Thoracic aorta (tissue), 2 donors: ENCODE results near the gene GAB2. TPM values are rescaled to one million over a fixed set of nuclear protein-coding genes. Genes with fewer than 3 reads are reported as not detected.

Experiments used
- ATAC-seq: fragments of 150-250 bp; one replicate; pipeline ENCODE4 v1.8.0; 2017; ENCODE audit warnings: low read depth; ENCODE audit not compliant: insufficient number of reproducible peaks, low FRiP score
- DNase-seq: peaks from one replicate; pipeline ENCODE4 v3.0.0-alpha.2; 2020; ENCODE audit warnings: low spot score
- H3K27ac ChIP-seq, 2 donors: fragments of 200-600 bp; sonication (generic); 1 replicate in 1 of 2; 2 replicates in 1 of 2; pipeline ENCODE4 v1.5.1; 2016; ENCODE audit warnings: mild to moderate bottlenecking in 2 of 2, moderate library complexity in 2 of 2
- H3K27me3 ChIP-seq: fragments of 200-600 bp; sonication (generic); replicated peaks from 2 replicates; pipeline ENCODE4 v1.6.0; 2016; ENCODE audit warnings: mild to moderate bottlenecking; ENCODE audit not compliant: insufficient read depth
- H3K36me3 ChIP-seq: fragments of 200-600 bp; sonication (generic); one replicate; pipeline ENCODE4 v1.5.1; 2016
- H3K4me1 ChIP-seq, 2 donors: fragments of 200-600 bp; sonication (generic); 1 replicate in 1 of 2; 2 replicates in 1 of 2; pipeline versions ENCODE4 v1.5.1 to v1.6.0; 2016; ENCODE audit warnings: low read depth in 2 of 2, mild to moderate bottlenecking in 1 of 2; ENCODE audit not compliant: control insufficient read depth in 1 of 2
- H3K4me3 ChIP-seq: fragments of 200-600 bp; sonication (generic); 2 replicates; pipeline ENCODE4 v1.5.1; 2016; ENCODE audit warnings: mild to moderate bottlenecking
- H3K9me3 ChIP-seq: fragments of 200-600 bp; sonication (generic); 2 replicates; pipeline ENCODE4 v1.5.1; 2016
- CTCF ChIP-seq: fragments of 200-600 bp; sonication (generic); IDR thresholded peaks from one replicate; pipeline ENCODE4 v1.5.1; 2019; ENCODE audit warnings: antibody characterized with exemption
- total RNA-seq, 2 donors: library from RNA; depleted of rRNA; stranded (reverse); fragments of >200 nt; gene quantifications; one replicate each; pipeline versions ENCODE4 v1.1.0 to v1.2.3, GENCODE V29; 2016

GAB2 gene
- total RNA-seq, 2 donors from 2014 or later, result 65.4 to 91.5 TPM

- DNase-seq (no peak), ATAC-seq (no peak)
- H3K27me3 ChIP-seq, result no peaks in the 10 kb centered on the region
- no peak overlapping the region for H3K27ac ChIP-seq
- H3K4me1 ChIP-seq, result peaks cover 38 to 51% of the 10 kb centered on the region in 2 donors
- no peak overlapping the region for H3K4me3 ChIP-seq
- no peaks in the 10 kb centered on the region for H3K36me3 ChIP-seq
- no peak for TF ChIP-seq CTCF
- no peaks in the 10 kb centered on the region for H3K9me3 ChIP-seq
These were observed 63.0 kb downstream of the GAB2 start for GRCh38 chr11:78354408-78355308.

- Histone ChIP-seq H3K4me1 (peaks cover 50 to 60% of the 10 kb centered on the region in 2 donors), H3K4me3 (no peak overlapping the region), H3K9me3 (no peaks in the 10 kb centered on the region), H3K27ac (peak overlapping the region in 1 of 2 donors; percentile 66), H3K27me3 (no peaks in the 10 kb centered on the region), H3K36me3 (no peaks in the 10 kb centered on the region)
- TF ChIP-seq CTCF, result no peak
- DNase-seq, result no peak
- no peak for ATAC-seq
These were observed 65.4 kb downstream of the GAB2 start for GRCh38 chr11:78351979-78352841.

GRCh38 chr11:78351193-78351592 is 66.4 kb downstream of the GAB2 start:
- H3K4me3 ChIP-seq, result peak overlapping the region; percentile 65
- peaks cover 53 to 68% of the 10 kb centered on the region in 2 donors for H3K4me1 ChIP-seq
- no peaks in the 10 kb centered on the region for H3K36me3 ChIP-seq
- no peak for TF ChIP-seq CTCF
- ATAC-seq (no peak), DNase-seq (no peak)
- no peaks in the 10 kb centered on the region for H3K9me3 ChIP-seq
- H3K27ac ChIP-seq, result peak overlapping the region; percentile 45 to 66
- H3K27me3 ChIP-seq, result no peaks in the 10 kb centered on the region

GRCh38 chr11:78350646-78351165 is 66.9 kb downstream of the GAB2 start:
- ATAC-seq (no peak), DNase-seq (no peak)
- no peak for TF ChIP-seq CTCF
- no peaks in the 10 kb centered on the region for H3K36me3 ChIP-seq
- H3K9me3 ChIP-seq, result no peaks in the 10 kb centered on the region
- peak overlapping the region; percentile 45 to 66 for H3K27ac ChIP-seq
- H3K4me3 ChIP-seq, result peak overlapping the region; percentile 65
- H3K4me1 ChIP-seq, result peaks cover 57 to 73% of the 10 kb centered on the region in 2 donors
- H3K27me3 ChIP-seq, result no peaks in the 10 kb centered on the region
